ENCODE results near the gene PARD6B. TPM values are rescaled to one million over a fixed set of nuclear protein-coding genes. Genes with fewer than 3 reads are reported as not detected.
"Not testable (repeated sequence)": the region's sequence is repeated elsewhere in the genome, so short reads cannot be mapped to it uniquely, and the experiment has no call there.

PARD6B gene
- total and polyA plus RNA-seq, 2 experiments from 2014 or later: 10.2 to 20.0 TPM

DNA sequence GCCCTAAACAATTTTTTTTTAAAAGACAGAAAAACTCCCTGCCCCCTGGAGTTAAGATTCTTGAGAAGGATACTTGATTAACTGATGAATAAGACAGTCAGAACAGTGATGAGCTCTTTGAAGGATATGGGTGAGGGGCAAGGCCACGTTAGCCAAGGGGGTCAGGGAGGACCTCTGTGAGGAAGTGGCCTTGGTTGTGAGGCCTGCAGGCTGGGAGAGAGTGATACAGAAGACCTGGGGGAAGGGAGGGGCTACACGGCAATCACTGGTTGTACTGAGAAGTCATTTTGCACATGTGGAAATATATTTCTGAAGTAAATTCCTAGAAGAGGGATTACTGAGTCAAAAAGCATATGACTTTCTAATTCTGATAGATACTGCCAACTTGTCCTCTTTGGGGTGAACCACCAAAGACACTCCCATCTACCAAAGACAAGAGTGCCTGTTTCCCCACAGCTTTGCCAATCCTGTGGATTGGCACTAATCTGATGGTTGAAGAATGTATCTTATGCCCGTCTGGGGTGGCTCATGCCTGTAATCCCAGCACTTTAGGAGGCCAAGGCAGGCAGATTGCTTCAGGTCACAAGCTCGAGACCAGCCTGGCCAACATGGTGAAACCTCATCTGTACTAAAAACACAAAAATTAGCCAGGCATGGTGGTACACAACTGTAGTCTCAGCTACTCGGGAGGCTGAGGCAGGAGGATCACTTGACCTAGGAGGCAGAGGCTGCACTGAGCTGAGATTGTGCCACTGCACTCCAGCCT is 41.2 kb downstream of the PARD6B start:
- Histone ChIP-seq H3K36me3 (no peaks in the 10 kb centered on the region), H3K27me3 (no peaks in the 10 kb centered on the region), H3K27ac (no peak overlapping the region), H3K9me3 (ENCODE audit: low read depth) (no peaks in the 10 kb centered on the region), H3K4me1 (ENCODE audit: low read depth) (no peaks in the 10 kb centered on the region), H3K4me3 (no peak overlapping the region)
- no peak for DNase-seq (ENCODE audit: low read depth in 1 of 2, low spot score in 1 of 2)
- TF ChIP-seq, protein P1, sequence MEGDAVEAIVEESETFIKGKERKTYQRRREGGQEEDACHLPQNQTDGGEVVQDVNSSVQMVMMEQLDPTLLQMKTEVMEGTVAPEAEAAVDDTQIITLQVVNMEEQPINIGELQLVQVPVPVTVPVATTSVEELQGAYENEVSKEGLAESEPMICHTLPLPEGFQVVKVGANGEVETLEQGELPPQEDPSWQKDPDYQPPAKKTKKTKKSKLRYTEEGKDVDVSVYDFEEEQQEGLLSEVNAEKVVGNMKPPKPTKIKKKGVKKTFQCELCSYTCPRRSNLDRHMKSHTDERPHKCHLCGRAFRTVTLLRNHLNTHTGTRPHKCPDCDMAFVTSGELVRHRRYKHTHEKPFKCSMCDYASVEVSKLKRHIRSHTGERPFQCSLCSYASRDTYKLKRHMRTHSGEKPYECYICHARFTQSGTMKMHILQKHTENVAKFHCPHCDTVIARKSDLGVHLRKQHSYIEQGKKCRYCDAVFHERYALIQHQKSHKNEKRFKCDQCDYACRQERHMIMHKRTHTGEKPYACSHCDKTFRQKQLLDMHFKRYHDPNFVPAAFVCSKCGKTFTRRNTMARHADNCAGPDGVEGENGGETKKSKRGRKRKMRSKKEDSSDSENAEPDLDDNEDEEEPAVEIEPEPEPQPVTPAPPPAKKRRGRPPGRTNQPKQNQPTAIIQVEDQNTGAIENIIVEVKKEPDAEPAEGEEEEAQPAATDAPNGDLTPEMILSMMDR (IDR thresholded peaks at IDR 0.05; ENCODE audit: low read depth, low read length): no peak

DNA sequence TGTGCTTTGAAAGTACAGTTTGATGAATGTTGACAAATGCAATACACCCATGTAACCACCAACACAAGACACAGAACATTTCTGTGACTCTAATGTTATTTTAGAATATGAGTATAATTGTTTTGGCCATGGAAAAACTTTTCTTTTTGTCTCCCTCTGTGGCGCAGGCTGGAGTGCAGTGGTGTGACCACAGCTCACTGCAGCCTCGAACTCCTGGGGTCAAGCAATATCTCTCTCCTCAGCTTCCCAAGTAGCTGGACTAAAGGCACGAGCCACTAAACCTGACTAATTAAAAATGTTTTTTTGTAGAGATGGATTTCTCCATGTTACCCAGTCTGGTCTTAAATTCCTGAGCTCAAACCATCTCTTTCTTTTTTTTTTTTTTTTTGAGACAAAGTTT is 43.1 kb downstream of the PARD6B start:
- TF ChIP-seq, protein P1 (IDR thresholded peaks at IDR 0.05; ENCODE audit: low read depth, low read length): no peak
- no peaks in the 10 kb centered on the region for H3K27me3 ChIP-seq
- no peak overlapping the region for H3K27ac ChIP-seq
- no peaks in the 10 kb centered on the region for H3K4me1 ChIP-seq (ENCODE audit: low read depth)
- no peak for DNase-seq (ENCODE audit: low read depth in 1 of 2, low spot score in 1 of 2)
- no peaks in the 10 kb centered on the region for H3K36me3 ChIP-seq
- no peaks in the 10 kb centered on the region for H3K9me3 ChIP-seq (ENCODE audit: low read depth)
- no peak overlapping the region for H3K4me3 ChIP-seq

DNA sequence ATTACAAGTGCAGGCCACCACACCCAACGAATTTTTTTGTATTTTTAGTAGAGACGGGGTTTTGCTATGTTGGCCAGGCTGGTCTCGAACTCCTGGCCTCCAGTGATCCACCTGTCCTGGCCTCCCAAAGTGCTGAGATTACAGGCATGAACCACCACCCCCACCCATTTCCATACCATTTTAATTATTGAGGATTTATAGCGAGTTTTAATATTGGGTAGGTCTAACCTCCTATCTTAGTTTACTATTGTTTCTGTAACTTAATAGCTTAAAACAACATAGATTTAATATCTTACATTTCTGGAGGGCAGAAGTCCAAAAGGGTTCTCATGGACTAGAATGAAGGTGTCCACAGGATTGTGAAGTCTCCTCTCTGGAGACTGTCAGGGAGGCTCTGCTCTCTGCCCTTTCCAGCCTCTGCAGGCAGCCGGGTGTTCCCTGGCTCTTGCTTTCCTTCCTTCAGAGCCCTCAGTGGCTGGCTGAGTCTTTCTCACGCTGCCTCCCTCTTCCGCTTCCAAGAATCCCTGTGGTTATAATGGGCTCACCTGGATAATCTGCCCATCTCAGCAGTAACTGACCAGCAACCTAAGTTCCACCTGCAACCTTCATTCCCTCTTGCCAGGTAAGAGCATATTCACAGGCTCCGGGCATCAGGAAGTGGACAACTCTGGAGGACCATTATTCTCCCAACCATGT is 44.9 kb downstream of the PARD6B start:
- no peaks in the 10 kb centered on the region for H3K27me3 ChIP-seq
- no peak for DNase-seq (ENCODE audit: low read depth in 1 of 2, low spot score in 1 of 2)
- H3K36me3 ChIP-seq: no peaks in the 10 kb centered on the region
- H3K9me3 ChIP-seq (ENCODE audit: low read depth): no peaks in the 10 kb centered on the region
- H3K27ac ChIP-seq: no peak overlapping the region
- TF ChIP-seq, protein P1 (IDR thresholded peaks at IDR 0.05; ENCODE audit: low read depth, low read length): no peak
- H3K4me1 ChIP-seq (ENCODE audit: low read depth): no peaks in the 10 kb centered on the region
- no peak overlapping the region for H3K4me3 ChIP-seq

DNA sequence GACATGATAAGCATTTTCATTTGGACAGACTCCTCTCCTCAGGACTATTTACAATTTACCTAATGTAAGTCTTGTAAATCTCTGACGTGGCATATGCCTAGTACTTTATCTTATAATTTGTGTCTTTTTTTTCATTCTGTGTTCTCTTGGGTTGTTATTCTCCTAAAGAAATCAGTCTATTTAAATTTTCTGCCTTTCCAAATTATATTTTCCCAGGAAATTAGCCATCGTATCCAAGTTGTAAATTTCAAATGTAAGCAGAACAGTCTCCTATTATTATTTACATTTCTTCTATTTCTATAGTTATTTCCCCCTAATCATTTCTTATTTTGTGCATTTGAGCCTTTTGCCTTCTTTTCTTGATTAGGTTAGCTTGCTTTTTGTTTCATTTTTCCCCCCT is 46.0 kb downstream of the PARD6B start:
- Histone ChIP-seq H3K36me3 (no peaks in the 10 kb centered on the region), H3K9me3 (ENCODE audit: low read depth) (no peaks in the 10 kb centered on the region), H3K4me1 (ENCODE audit: low read depth) (no peaks in the 10 kb centered on the region), H3K4me3 (no peak overlapping the region), H3K27ac (no peak overlapping the region), H3K27me3 (no peaks in the 10 kb centered on the region)
- DNase-seq (ENCODE audit: low read depth in 1 of 2, low spot score in 1 of 2): no peak
- TF ChIP-seq, protein P1 (IDR thresholded peaks at IDR 0.05; ENCODE audit: low read depth, low read length): no peak

DNA sequence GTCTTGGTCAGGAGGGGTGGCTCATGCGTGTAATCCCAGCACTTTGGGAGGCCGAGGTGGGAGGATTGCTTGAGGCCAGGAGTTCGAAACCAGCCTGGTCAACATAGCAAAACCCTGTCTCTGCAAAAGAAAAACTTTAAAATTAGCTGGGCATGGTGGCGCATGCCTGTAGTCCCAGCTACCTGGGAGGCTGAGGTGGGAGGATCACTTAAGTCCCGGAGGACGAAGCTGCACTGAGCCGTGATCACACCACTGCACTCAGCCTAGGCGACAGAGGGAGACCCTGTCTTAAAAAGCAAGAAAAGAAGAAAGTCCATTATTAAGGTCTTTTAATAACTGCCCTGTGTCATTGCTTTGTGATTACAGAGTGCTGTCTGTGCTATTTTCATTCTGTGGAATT is 47.6 kb downstream of the PARD6B start:
- H3K27ac ChIP-seq; DNase-seq (ENCODE audit: low read depth in 1 of 2, low spot score in 1 of 2); H3K4me3 ChIP-seq; H3K4me1 ChIP-seq (ENCODE audit: low read depth); H3K27me3 ChIP-seq; H3K36me3 ChIP-seq; H3K9me3 ChIP-seq (ENCODE audit: low read depth): not testable (repeated sequence)

DNA sequence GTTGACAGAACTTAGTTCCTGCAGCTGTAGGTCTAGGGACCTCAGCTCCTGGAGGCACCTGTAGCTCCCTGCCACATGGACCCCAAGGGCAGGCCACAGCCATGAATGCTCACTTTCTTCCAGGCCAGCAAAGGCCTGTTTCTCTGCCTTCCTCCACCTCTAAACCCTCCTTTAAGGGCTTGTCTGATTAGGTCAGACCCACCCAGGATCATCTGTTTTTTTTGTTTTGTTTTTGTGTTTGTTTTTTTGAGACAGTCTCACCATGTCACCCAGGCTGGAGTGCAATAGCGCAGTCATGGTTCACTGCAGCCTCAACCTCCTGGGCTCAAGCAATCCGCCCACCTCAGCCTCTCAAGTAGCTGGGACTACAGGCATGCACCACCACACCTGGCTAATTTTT is 52.0 kb downstream of the PARD6B start:
- no peaks in the 10 kb centered on the region for H3K36me3 ChIP-seq
- H3K4me3 ChIP-seq: no peak overlapping the region
- TF ChIP-seq, protein P1 (IDR thresholded peaks at IDR 0.05; ENCODE audit: low read depth, low read length): no peak
- no peak overlapping the region for H3K27ac ChIP-seq
- peaks cover 3% of the 10 kb centered on the region for H3K4me1 ChIP-seq (ENCODE audit: low read depth)
- no peaks in the 10 kb centered on the region for H3K27me3 ChIP-seq
- no peaks in the 10 kb centered on the region for H3K9me3 ChIP-seq (ENCODE audit: low read depth)
- DNase-seq (ENCODE audit: low read depth in 1 of 2, low spot score in 1 of 2): no peak
